Astrocyte (in vitro differentiated cells and primary cell): ENCODE measurements around the gene CELF3. TPM values are rescaled to one million over a fixed set of nuclear protein-coding genes. Genes with fewer than 3 reads are reported as not detected.
"Not testable (repeated sequence)": the region's sequence is repeated elsewhere in the genome, so short reads cannot be mapped to it uniquely, and the experiment has no call there.

Source experiments
- DNase-seq: peaks from one replicate; pipeline ENCODE4 v3.0.0-alpha.2; 2010; ENCODE audit warnings: low read depth
- FAIRE-seq: peaks from 2 replicates; lab custom pipeline; 2011; peaks lifted over from hg19 to GRCh38; lab: Jason Lieb, UNC
- H2AFZ ChIP-seq: 2 replicates; pipeline ENCODE4 v1.6.0; 2012; ENCODE audit warnings: low read depth, low read length, inconsistent platforms
- H3K27ac ChIP-seq: 2 replicates; pipeline ENCODE4 v1.5.1; 2011; ENCODE audit warnings: low read depth, low read length, inconsistent platforms
- H3K27me3 ChIP-seq: 2 replicates; pipeline ENCODE4 v1.6.0; 2011; ENCODE audit warnings: low read length, inconsistent platforms; ENCODE audit not compliant: insufficient read depth
- H3K36me3 ChIP-seq: 2 replicates; pipeline ENCODE4 v1.5.1; 2011; ENCODE audit warnings: low read length, inconsistent platforms; ENCODE audit not compliant: insufficient read depth
- H3K4me1 ChIP-seq: 2 replicates; pipeline ENCODE4 v1.5.1; 2011; ENCODE audit warnings: low read length, inconsistent platforms; ENCODE audit not compliant: insufficient read depth
- H3K4me2 ChIP-seq: 2 replicates; pipeline ENCODE4 v1.6.0; 2012; ENCODE audit warnings: low read length, inconsistent platforms
- H3K4me3 ChIP-seq: 2 replicates; pipeline ENCODE4 v1.5.1; 2011; ENCODE audit warnings: low read depth, mild to moderate bottlenecking, low read length, inconsistent platforms; ENCODE audit not compliant: insufficient read depth
- H3K79me2 ChIP-seq: 2 replicates; pipeline ENCODE4 v1.6.0; 2012; ENCODE audit warnings: mild to moderate bottlenecking, low read length, inconsistent platforms; ENCODE audit not compliant: insufficient read depth
- H3K9ac ChIP-seq: 2 replicates; pipeline ENCODE4 v1.6.0; 2012; ENCODE audit warnings: mild to moderate bottlenecking, low read length, inconsistent platforms
- H3K9me3 ChIP-seq: 2 replicates; pipeline ENCODE4 v1.5.1; 2012; ENCODE audit warnings: low read depth, mild to moderate bottlenecking, low read length, inconsistent platforms; ENCODE audit not compliant: insufficient read depth
- H4K20me1 ChIP-seq: 2 replicates; pipeline ENCODE4 v1.6.0; 2012; ENCODE audit warnings: low read length, inconsistent platforms; ENCODE audit not compliant: insufficient read depth
- H3K27ac Mint-ChIP-seq: one replicate; pipeline ENCODE4 v1.8.0; 2021; ENCODE audit warnings: mild to moderate bottlenecking, mixed read lengths; ENCODE audit not compliant: unreplicated experiment
- H3K27me3 Mint-ChIP-seq: one replicate; pipeline ENCODE4 v1.8.0; 2021; ENCODE audit warnings: low read depth, mixed read lengths; ENCODE audit not compliant: unreplicated experiment
- H3K36me3 Mint-ChIP-seq: one replicate; pipeline ENCODE4 v1.8.0; 2021; ENCODE audit warnings: low read depth, mixed read lengths; ENCODE audit not compliant: unreplicated experiment
- H3K4me1 Mint-ChIP-seq: one replicate; pipeline ENCODE4 v1.8.0; 2021; ENCODE audit warnings: low read depth, mixed read lengths; ENCODE audit not compliant: unreplicated experiment
- H3K4me3 Mint-ChIP-seq: one replicate; pipeline ENCODE4 v1.8.0; 2021; ENCODE audit warnings: mild to moderate bottlenecking, moderate library complexity, mixed read lengths; ENCODE audit not compliant: unreplicated experiment
- H3K9me3 Mint-ChIP-seq: one replicate; pipeline ENCODE4 v1.8.0; 2021; ENCODE audit warnings: mild to moderate bottlenecking, mixed read lengths; ENCODE audit not compliant: unreplicated experiment
- EZH2 ChIP-seq: IDR thresholded peaks from 2 replicates; pipeline ENCODE4 v1.6.1; 2012; ENCODE audit warnings: mild to moderate bottlenecking, low read length, inconsistent platforms; ENCODE audit not compliant: insufficient read depth
- total RNA-seq: library from RNA; stranded (reverse); gene quantifications from 2 replicates; pipeline ENCODE4 v1.2.1, GENCODE V29; 2021
- TF ChIP-seq, protein P1 (sequence below): IDR thresholded peaks from 2 replicates; pipeline ENCODE4 v1.5.1; 2011; ENCODE audit warnings: low read depth, mild to moderate bottlenecking, inconsistent platforms, low read length, moderate library complexity; ENCODE audit not compliant: insufficient read depth

The CELF3 gene
- total RNA-seq, 1 donor from 2014 or later, result not detected

DNA sequence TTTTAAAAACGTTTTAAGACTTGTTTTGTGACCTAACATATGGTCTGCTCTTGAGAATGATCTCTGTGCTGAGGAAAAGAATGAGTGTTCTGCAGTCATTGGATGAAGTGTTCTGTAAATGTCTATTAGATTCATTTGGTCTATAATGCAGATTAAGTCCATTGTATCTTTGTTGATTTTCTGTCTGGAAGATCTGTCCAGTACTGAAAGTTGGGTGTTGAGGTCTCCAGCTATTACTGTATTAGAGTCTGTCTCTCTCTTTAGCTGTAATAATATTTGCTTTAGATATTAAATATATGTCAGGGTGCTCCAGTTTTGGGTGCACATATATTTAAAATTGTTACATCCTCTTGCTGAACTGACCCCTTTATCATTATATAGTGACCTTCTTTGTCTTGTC, 43.2 kb downstream of the CELF3 start:
- H3K9me3 ChIP-seq, result no peaks in the 10 kb centered on the region
- Mint-ChIP-seq H3K27ac (no peak overlapping the region), H3K4me3 (no peak overlapping the region), H3K27me3 (no peaks in the 10 kb centered on the region), H3K36me3 (peaks cover 25% of the 10 kb centered on the region), H3K9me3 (peaks cover 3% of the 10 kb centered on the region), H3K4me1 (no peaks in the 10 kb centered on the region)
- H4K20me1 ChIP-seq, result no peaks in the 10 kb centered on the region
- H3K27me3 ChIP-seq, result no peaks in the 10 kb centered on the region
- no peak for FAIRE-seq
- no peaks in the 10 kb centered on the region for H3K4me1 ChIP-seq
- no peaks in the 10 kb centered on the region for H3K79me2 ChIP-seq
- H3K4me2 ChIP-seq, result no peak overlapping the region
- DNase-seq, result no peak
- H3K4me3 ChIP-seq, result no peak overlapping the region
- H2AFZ ChIP-seq, result no peak overlapping the region
- H3K36me3 ChIP-seq, result peaks cover 4% of the 10 kb centered on the region
- no peak overlapping the region for H3K9ac ChIP-seq
- no peak overlapping the region for H3K27ac ChIP-seq
- TF ChIP-seq, protein P1, sequence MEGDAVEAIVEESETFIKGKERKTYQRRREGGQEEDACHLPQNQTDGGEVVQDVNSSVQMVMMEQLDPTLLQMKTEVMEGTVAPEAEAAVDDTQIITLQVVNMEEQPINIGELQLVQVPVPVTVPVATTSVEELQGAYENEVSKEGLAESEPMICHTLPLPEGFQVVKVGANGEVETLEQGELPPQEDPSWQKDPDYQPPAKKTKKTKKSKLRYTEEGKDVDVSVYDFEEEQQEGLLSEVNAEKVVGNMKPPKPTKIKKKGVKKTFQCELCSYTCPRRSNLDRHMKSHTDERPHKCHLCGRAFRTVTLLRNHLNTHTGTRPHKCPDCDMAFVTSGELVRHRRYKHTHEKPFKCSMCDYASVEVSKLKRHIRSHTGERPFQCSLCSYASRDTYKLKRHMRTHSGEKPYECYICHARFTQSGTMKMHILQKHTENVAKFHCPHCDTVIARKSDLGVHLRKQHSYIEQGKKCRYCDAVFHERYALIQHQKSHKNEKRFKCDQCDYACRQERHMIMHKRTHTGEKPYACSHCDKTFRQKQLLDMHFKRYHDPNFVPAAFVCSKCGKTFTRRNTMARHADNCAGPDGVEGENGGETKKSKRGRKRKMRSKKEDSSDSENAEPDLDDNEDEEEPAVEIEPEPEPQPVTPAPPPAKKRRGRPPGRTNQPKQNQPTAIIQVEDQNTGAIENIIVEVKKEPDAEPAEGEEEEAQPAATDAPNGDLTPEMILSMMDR, result no peak
- TF ChIP-seq EZH2, result no peak

DNA sequence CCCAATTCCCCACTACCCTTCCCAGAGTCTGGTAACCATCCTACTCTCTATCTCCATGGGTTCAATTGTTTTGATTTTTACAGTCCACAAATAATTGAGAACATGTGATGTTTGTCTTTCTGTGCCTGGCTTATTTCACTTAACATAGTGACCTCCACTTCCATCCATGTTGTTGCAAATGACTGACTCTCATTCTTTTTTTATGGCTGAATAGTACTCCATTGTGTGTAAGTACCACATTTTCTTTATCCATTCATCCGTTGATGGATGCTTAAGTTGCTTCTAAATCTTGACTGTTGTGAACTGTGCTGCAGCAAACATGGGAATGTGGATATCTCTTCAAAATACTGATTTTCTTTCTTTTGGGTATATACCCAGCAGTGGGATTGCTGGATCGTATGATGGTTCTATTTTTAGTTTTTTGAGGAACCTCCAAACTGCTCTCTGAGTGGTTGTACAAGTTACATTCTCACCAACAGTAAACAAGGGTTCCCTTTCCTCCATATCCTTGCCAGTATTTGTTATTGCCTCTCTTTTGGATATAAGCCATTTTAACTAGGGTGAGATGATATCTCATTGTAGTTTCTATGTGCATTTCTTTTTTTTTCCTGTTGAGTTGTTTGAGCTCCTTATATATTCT, 46.4 kb downstream of the CELF3 start:
- not testable (repeated sequence) for H3K9me3 Mint-ChIP-seq, H3K4me2 ChIP-seq, H3K27me3 ChIP-seq, H2AFZ ChIP-seq, H3K4me3 Mint-ChIP-seq, H3K79me2 ChIP-seq, H3K36me3 ChIP-seq, FAIRE-seq, H3K9ac ChIP-seq, H3K27ac Mint-ChIP-seq, H3K27me3 Mint-ChIP-seq, H3K27ac ChIP-seq, H3K4me1 ChIP-seq, H3K4me1 Mint-ChIP-seq, H3K9me3 ChIP-seq, H4K20me1 ChIP-seq, DNase-seq, H3K4me3 ChIP-seq
- H3K36me3 Mint-ChIP-seq, result peaks cover 28% of the 10 kb centered on the region

DNA sequence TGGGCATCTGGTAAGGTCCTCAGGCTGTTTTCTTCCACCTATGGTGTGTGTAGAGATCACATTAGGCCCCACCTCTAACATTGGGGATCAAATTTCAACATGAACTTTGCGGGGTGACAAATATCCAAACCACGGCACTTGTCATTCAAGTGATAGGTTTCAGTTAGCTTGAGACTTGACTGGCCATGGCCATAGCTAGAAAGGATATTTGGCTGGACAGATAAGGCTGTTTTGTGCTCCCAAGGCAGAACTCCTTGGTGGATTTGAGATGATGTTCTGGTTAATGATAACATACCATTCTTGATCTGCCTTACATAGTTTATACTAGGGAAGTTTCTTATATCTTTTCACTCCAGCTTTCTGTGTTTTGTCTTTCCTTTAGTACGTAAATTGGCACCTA, 48.5 kb downstream of the CELF3 start:
- FAIRE-seq (no peak), DNase-seq (no peak)
- H3K79me2 ChIP-seq, result no peaks in the 10 kb centered on the region
- no peak overlapping the region for H3K27ac ChIP-seq
- H3K4me1 ChIP-seq, result no peaks in the 10 kb centered on the region
- H3K9me3 Mint-ChIP-seq, result peaks cover 3% of the 10 kb centered on the region
- peaks cover 25% of the 10 kb centered on the region for H3K36me3 Mint-ChIP-seq
- H3K36me3 ChIP-seq, result peaks cover 6% of the 10 kb centered on the region
- no peak overlapping the region for H3K4me2 ChIP-seq
- H3K9me3 ChIP-seq, result no peaks in the 10 kb centered on the region
- no peaks in the 10 kb centered on the region for H3K27me3 ChIP-seq
- no peak for TF ChIP-seq EZH2
- TF ChIP-seq, protein P1, result no peak
- no peak overlapping the region for H3K27ac Mint-ChIP-seq
- H3K27me3 Mint-ChIP-seq, result no peaks in the 10 kb centered on the region
- H2AFZ ChIP-seq, result no peak overlapping the region
- H3K9ac ChIP-seq, result no peak overlapping the region
- H3K4me3 ChIP-seq, result no peak overlapping the region
- no peaks in the 10 kb centered on the region for H4K20me1 ChIP-seq
- H3K4me3 Mint-ChIP-seq, result no peak overlapping the region
- peaks cover 2% of the 10 kb centered on the region for H3K4me1 Mint-ChIP-seq
